HFF-Myc (cell line): ENCODE data around the gene TASL.

Experiments used
- DNase-seq: peaks from one replicate; pipeline ENCODE4 v3.0.0-alpha.2; 2011; ENCODE audit warnings: low read depth; ENCODE audit errors: extremely low read depth
- H3K4me3 ChIP-seq: replicated peaks from 2 replicates; pipeline ENCODE4 v1.5.1; 2011; ENCODE audit warnings: low read depth, mild to moderate bottlenecking, control low read depth, low read length
- CTCF ChIP-seq: IDR thresholded peaks from 2 replicates; pipeline ENCODE4 v1.5.1; 2012; ENCODE audit warnings: mild to moderate bottlenecking, low read depth, low read length, control low read depth; ENCODE audit errors: missing control alignments

The TASL gene

GRCh38 chrX:30561191-30561590 lies 16.4 kb downstream of the TASL start:
- H3K4me3 ChIP-seq, result no peak overlapping the region
- TF ChIP-seq CTCF, result no peak
- DNase-seq, result no peak

GRCh38 chrX:30538271-30538670 lies 39.3 kb downstream of the TASL start:
- no peak for DNase-seq

GRCh38 chrX:30533835-30534234 lies 43.7 kb downstream of the TASL start:
- TF ChIP-seq CTCF, result no peak
- DNase-seq, result no peak
- H3K4me3 ChIP-seq, result no peak overlapping the region

More at GRCh38 chrX:30538271-30538670, 39.3 kb downstream of the TASL start:
- TF ChIP-seq CTCF, result no peak
- H3K4me3 ChIP-seq, result no peak overlapping the region

- TF ChIP-seq CTCF, result no peak
- no peak overlapping the region for H3K4me3 ChIP-seq
- no peak for DNase-seq
These were observed 44.3 kb downstream of the TASL start for GRCh38 chrX:30533266-30533665.

GRCh38 chrX:30530606-30531005 lies 47.0 kb downstream of the TASL start:
- no peak for TF ChIP-seq CTCF
- no peak overlapping the region for H3K4me3 ChIP-seq
- no peak for DNase-seq

GRCh38 chrX:30525732-30526131 lies 51.8 kb downstream of the TASL start:
- no peak overlapping the region for H3K4me3 ChIP-seq
- no peak for DNase-seq
- TF ChIP-seq CTCF, result no peak

- no peak for TF ChIP-seq CTCF
- H3K4me3 ChIP-seq, result no peak overlapping the region
- DNase-seq, result no peak
These were observed 56.0 kb downstream of the TASL start for GRCh38 chrX:30521440-30522182.
